Lower leg skin (tissue), 3 donors: ENCODE measurements around the gene EML2.
"Not testable (repeated sequence)": the region's sequence is repeated elsewhere in the genome, so short reads cannot be mapped to it uniquely, and the experiment has no call there.

Experiments
- CTCF ChIP-seq, 3 donors: fragments of 450-650 bp; IDR thresholded peaks; one replicate each; pipeline ENCODE4 v1.5.1; 2016; ENCODE audit warnings: antibody characterized with exemption in 3 of 3, mild to moderate bottlenecking in 3 of 3, moderate library complexity in 2 of 3
- POLR2A ChIP-seq, 2 donors: fragments of 450-650 bp; IDR thresholded peaks; one replicate each; pipeline ENCODE4 v1.6.1; 2016 to 2017; ENCODE audit warnings: antibody characterized with exemption in 2 of 2, mild to moderate bottlenecking in 1 of 2, moderate library complexity in 1 of 2

- TF ChIP-seq CTCF, POLR2A (IDR thresholded peaks at IDR 0.05): not testable (repeated sequence)
These were observed 45.8 kb upstream of the EML2 start for GRCh38 chr19:45685045-45685444.
